Neural cell (in vitro differentiated cells): ENCODE data around the gene GMDS.

Experiments
- CTCF ChIP-seq: fragments of 450-650 bp; IDR thresholded peaks from 2 replicates; pipeline ENCODE4 v1.5.1; 2014; ENCODE audit warnings: antibody characterized with exemption, mild to moderate bottlenecking, moderate library complexity; ENCODE audit not compliant: poor library complexity, severe bottlenecking
- EP300 ChIP-seq: fragments of 450-650 bp; conservative IDR thresholded peaks from 2 replicates; pipeline ENCODE4 v1.6.1; 2014; ENCODE audit warnings: antibody characterized with exemption, mild to moderate bottlenecking, moderate library complexity; ENCODE audit not compliant: poor library complexity, severe bottlenecking
- EZH2 ChIP-seq: fragments of 200-600, 300-800 bp; shearing (Covaris generic), sonication (generic); IDR thresholded peaks from 2 replicates; pipeline ENCODE4 v1.6.1; 2014; ENCODE audit warnings: antibody characterized with exemption, low read length, borderline replicate concordance, mild to moderate bottlenecking; ENCODE audit not compliant: insufficient read depth, poor library complexity, severe bottlenecking
- POLR2AphosphoS5 ChIP-seq: IDR thresholded peaks from 2 replicates; pipeline ENCODE4 v1.6.1; 2012
- TAF1 ChIP-seq: IDR thresholded peaks from 2 replicates; pipeline ENCODE4 v1.6.1; 2012; ENCODE audit warnings: low read depth
- TF ChIP-seq, protein P1 (sequence below): IDR thresholded peaks from 2 replicates; pipeline ENCODE4 v1.6.1; 2012; ENCODE audit warnings: borderline replicate concordance

DNA sequence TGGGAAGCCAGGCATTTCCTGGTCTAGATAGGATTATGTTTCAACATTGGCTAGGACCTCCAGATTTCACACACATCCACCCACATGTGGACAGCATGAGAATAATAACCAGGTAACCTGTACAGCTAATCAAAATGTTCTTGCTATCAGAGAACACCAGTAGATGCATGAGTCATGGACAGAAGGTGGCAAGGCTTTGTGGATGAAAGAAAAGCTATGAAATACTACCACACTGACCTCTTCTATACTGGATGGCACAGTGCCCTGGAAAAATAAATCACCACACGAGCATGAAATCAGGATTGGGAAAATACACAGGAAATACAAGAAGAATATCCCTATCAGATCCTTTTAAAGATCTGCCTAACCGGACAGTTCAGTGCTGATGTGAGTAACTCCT is 113.0 kb downstream of the GMDS start:
- TF ChIP-seq CTCF = no peak
- TF ChIP-seq, protein P1, sequence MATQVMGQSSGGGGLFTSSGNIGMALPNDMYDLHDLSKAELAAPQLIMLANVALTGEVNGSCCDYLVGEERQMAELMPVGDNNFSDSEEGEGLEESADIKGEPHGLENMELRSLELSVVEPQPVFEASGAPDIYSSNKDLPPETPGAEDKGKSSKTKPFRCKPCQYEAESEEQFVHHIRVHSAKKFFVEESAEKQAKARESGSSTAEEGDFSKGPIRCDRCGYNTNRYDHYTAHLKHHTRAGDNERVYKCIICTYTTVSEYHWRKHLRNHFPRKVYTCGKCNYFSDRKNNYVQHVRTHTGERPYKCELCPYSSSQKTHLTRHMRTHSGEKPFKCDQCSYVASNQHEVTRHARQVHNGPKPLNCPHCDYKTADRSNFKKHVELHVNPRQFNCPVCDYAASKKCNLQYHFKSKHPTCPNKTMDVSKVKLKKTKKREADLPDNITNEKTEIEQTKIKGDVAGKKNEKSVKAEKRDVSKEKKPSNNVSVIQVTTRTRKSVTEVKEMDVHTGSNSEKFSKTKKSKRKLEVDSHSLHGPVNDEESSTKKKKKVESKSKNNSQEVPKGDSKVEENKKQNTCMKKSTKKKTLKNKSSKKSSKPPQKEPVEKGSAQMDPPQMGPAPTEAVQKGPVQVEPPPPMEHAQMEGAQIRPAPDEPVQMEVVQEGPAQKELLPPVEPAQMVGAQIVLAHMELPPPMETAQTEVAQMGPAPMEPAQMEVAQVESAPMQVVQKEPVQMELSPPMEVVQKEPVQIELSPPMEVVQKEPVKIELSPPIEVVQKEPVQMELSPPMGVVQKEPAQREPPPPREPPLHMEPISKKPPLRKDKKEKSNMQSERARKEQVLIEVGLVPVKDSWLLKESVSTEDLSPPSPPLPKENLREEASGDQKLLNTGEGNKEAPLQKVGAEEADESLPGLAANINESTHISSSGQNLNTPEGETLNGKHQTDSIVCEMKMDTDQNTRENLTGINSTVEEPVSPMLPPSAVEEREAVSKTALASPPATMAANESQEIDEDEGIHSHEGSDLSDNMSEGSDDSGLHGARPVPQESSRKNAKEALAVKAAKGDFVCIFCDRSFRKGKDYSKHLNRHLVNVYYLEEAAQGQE = no peak
- no peak for TF ChIP-seq POLR2AphosphoS5
- no peak for TF ChIP-seq EP300
- TF ChIP-seq EZH2 = no peak
- no peak for TF ChIP-seq TAF1
